OCI-LY7 (cell line): ENCODE data around the gene TRIP13.

Experiments used
- EZH2phosphoT487 ChIP-seq: fragments of 200-600 bp; sonication (generic); IDR thresholded peaks from 2 replicates; pipeline ENCODE4 v1.6.1; 2018; ENCODE audit warnings: low read depth, borderline replicate concordance, mild to moderate bottlenecking, mixed run types, antibody characterized with exemption, low read length, moderate library complexity, mixed read lengths
- TF ChIP-seq, protein P1 (sequence below): fragments of 200-600 bp; sonication (generic); conservative IDR thresholded peaks from 2 replicates; pipeline ENCODE4 v1.5.1; 2014; ENCODE audit warnings: mild to moderate bottlenecking, antibody characterized with exemption, low read length, moderate library complexity, mixed read lengths

GRCh38 chr5:861442-862366, 31.0 kb upstream of the TRIP13 start:
- TF ChIP-seq, protein P1, sequence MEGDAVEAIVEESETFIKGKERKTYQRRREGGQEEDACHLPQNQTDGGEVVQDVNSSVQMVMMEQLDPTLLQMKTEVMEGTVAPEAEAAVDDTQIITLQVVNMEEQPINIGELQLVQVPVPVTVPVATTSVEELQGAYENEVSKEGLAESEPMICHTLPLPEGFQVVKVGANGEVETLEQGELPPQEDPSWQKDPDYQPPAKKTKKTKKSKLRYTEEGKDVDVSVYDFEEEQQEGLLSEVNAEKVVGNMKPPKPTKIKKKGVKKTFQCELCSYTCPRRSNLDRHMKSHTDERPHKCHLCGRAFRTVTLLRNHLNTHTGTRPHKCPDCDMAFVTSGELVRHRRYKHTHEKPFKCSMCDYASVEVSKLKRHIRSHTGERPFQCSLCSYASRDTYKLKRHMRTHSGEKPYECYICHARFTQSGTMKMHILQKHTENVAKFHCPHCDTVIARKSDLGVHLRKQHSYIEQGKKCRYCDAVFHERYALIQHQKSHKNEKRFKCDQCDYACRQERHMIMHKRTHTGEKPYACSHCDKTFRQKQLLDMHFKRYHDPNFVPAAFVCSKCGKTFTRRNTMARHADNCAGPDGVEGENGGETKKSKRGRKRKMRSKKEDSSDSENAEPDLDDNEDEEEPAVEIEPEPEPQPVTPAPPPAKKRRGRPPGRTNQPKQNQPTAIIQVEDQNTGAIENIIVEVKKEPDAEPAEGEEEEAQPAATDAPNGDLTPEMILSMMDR: no peak
- TF ChIP-seq EZH2phosphoT487: no peak
